ENCODE results near the gene PDE4A. TPM values are rescaled to one million over a fixed set of nuclear protein-coding genes. Genes with fewer than 3 reads are reported as not detected.

Gene PDE4A
- total RNA-seq, 1 donor from 2014 or later: 15.6 TPM

GRCh38 chr19:10510301-10510802 is 90.0 kb downstream of the PDE4A start:
- DNase-seq (ENCODE audit: low spot score): no peak

DNA sequence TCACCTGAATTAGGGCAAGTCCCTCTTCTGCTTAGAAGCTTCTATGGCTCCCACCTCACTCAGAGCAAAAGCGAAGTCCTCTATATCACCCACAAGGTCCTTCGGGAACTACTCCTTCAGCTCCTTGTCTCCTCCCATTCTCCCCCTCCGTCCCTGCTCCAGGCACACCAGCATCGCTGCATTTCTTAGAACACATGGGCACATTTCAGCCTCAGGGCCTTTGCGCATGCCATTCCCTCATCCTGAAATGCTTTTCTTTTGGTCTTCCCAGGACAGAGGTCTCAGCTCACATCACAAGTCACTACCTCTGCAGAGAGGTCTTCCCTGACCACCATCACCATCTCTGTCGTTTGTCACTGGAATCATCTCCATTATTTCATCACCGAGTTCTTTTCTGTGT is 92.9 kb downstream of the PDE4A start:
- no peak for DNase-seq (ENCODE audit: low spot score)

DNA sequence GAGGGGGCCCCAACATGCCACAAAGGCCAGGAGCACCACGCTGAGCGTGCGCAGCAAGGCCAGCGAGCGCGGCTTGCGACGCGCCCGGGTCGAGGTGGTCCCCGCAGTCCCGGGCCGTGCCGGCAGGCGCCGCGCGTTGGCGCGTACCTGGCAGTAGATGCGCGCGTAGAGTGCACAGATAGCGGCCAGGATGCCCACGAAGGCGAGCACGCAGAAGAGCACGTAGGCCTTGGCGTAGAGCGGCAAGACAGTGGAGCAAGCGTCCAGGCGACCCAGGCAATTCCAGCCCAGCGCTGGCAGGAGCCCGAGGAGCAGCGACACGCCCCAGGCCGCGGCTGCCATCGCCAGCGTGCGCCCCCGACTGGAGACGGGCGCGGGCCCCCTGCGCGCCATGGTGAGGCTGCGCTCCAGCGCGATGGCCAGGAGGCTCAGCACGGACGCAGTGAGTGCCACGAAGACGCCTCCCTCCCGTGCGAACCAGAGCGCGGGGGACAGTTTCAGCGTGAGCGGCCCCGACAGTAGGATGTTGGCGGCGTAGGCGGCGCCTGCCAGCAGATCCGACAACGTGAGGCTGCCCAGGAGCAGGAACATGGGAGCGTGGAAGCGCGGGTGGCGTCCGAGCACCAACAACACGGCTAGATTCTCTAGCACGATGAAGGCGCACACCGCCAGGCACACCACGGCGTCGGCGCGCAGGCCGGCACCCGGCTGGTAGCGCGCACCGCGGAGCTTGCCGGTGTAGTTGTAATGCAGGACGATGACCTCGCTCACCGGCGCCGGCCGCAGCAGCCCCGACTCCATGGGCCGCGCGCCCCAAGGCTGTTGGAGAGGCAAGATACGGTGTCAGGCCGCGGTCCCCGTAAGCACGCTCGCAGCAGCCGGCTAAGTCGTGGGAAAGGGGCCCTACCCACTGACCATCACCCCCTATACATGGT is 94.1 kb downstream of the PDE4A start:
- DNase-seq (ENCODE audit: low spot score): no peak

DNA sequence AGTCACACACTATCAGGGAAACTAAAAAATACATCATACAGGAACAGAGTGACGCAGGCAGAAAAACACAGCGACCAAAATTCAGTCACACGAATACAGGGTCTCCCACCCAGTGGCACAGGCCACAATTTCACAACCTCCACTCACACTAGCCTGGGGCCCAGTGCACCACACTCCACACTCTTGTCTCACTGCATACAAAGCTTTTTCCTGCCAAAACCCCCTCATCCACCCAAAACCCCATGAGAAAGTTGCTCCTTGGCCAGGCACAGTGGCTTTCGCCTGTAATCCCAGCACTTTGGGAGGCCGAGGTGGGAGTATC is 95.7 kb downstream of the PDE4A start:
- no peak for DNase-seq (ENCODE audit: low spot score)

DNA sequence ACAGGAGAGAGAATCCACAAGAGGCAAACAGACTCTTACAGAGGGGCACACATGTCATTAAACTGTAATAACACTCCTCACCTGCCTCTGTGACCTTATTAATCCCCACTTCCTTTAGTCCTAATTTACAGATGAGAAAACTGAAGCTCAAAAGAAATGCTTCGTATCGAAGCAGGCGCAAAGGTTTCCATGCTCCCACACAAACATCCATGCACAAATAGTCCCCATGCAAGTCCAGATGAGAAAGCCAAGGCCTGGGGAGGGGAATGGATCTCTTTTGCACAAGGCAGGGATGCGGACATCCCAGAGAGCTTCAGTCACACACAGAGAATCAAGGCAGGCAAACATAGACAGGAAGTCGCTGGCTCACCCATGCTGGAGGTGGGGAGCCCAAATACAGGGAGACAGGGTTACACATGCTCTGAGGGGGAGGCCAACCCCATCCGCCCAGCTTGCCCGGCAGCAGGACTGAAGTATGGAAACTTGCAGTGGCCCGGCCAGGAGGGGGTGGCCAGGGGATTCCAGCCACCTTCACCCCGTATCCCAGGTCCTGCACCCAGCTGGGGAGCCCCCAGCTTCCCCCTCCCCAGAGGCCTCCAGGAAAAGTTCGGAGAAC is 96.4 kb downstream of the PDE4A start:
- DNase-seq (ENCODE audit: low spot score): no peak

GRCh38 chr19:10517361-10517759 is 97.0 kb downstream of the PDE4A start, which contains the start of gene S1PR5:
TSS of gene S1PR5 (minus strand) at chr19:10517447. CDS start at chr19:10515011, 2,436 bp downstream.
- DNase-seq (ENCODE audit: low spot score): no peak

DNA sequence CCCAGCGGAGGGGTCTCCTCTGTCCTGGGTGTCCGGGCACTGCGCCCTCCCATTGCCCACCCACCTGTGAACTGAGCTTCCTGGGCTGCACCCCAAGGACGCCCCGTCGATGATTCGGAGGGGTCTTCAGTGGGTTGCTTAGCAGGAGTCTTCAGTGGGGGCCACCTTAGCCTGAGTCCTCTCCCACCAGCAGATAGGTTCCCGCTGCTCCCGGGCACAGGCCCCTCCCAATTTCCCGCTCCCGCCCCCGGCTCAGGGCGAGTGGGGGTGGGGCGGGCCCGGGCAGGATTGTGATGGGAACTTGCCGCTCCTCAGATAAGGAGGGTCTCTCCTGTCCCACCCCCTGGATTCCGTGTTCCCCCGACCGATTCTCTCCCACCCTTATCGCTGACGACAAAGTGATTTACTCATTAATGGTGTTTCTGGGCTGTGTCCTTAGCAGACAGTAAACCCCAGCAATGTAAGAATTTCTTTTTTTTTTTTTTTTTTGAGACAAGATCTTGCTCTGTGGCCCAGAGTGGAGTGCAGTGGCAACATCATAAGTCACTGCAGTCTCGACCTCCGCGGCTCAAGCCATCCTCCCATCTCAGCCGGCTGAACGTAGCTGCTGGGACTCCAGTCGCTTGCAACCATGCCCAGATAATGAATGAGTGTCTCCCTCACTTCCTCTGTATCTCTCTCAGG is 97.6 kb downstream of the PDE4A start:
- no peak for DNase-seq (ENCODE audit: low spot score)

- no peak for DNase-seq (ENCODE audit: low spot score)
These were observed 98.4 kb downstream of the PDE4A start for GRCh38 chr19:10518444-10519361.

Other genes starting within 250 kb of the PDE4A start
- 44.1 TPM for gene DNMT1, start 225.6 kb upstream of the PDE4A start, total RNA-seq
- 9.5 TPM for gene S1PR2, start 189.2 kb upstream of the PDE4A start, total RNA-seq
- 48.7 TPM for gene MRPL4, start 168.3 kb upstream of the PDE4A start, total RNA-seq
- gene ICAM1, start 149.4 kb upstream of the PDE4A start, total RNA-seq: 8.5 TPM
- gene ICAM4, start 133.6 kb upstream of the PDE4A start, total RNA-seq: 0.72 TPM
- gene ICAM5, start 130.6 kb upstream of the PDE4A start, total RNA-seq: 0.49 TPM
- 7.3 TPM for gene ZGLP1, start 110.7 kb upstream of the PDE4A start, total RNA-seq
- gene FDX2, start 104.5 kb upstream of the PDE4A start, total RNA-seq: 21.8 TPM
- 44.6 TPM for gene RAVER1, start 87.0 kb upstream of the PDE4A start, total RNA-seq
- 14.7 TPM for gene ICAM3, start 80.9 kb upstream of the PDE4A start, total RNA-seq
- 142 TPM for gene TYK2, start 40.0 kb upstream of the PDE4A start, total RNA-seq
- 138 TPM for gene CDC37, start 17.0 kb upstream of the PDE4A start, total RNA-seq
- 81.7 TPM for gene KEAP1, start 82.8 kb downstream of the PDE4A start, total RNA-seq
- gene S1PR5, start 96.9 kb downstream of the PDE4A start, total RNA-seq: 0.20 TPM
- 29.5 TPM for gene ATG4D, start 123.4 kb downstream of the PDE4A start, total RNA-seq
- gene KRI1, start 145.5 kb downstream of the PDE4A start, total RNA-seq: 21.1 TPM
- 6.2 TPM for gene CDKN2D, start 148.4 kb downstream of the PDE4A start, total RNA-seq
- 88.3 TPM for gene AP1M2, start 166.8 kb downstream of the PDE4A start, total RNA-seq
- 223 TPM for gene SLC44A2, start 205.0 kb downstream of the PDE4A start, total RNA-seq
- gene ILF3, start 233.8 kb downstream of the PDE4A start, total RNA-seq: 162 TPM

Measured in mucosa of gallbladder (tissue), 1 donor.